ENCODE measurements around the gene FBRSL1.

FBRSL1 gene

DNA sequence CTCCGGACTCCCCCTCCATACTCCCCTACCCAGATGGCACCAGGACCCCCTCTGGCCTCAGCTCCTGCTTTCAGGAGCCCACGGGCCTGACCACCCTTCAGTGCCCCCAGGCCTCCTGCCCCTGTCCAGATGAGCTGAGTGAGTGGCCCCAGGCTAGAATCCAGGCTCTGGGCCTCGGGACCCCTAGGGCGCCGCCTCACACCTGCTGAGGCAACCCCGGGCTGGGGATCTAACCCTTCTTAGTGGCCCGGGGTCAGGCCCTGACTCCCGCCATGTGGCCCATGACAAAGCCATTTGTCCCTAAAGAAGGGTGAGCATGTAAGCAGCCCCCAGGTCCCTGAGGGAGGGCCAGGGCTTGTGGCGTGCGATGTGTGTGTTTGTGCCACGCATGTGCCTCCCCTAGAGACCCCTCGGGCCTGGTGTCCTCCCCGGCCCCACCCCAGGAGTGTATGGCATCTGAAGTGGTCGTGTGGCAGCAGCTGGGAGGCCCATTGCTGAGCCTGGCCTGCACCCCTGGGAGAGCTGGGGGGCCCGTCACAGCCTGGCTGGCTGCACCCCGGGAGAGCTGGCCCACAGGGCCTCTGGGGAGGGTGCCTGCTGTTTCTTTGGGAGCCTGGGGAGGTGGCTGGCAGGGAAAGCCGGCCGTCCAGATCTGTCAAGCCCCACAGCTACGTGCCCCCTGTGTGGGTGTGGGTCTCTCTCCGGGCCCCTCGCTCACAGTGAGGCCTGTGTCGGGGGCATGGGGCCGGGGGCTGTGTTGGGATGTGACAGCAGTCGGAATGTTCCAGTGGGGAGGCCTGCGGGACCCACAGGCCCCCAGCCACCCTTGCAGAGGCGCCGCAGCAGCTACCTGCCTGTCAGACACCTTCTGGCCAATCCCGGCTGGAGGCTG is 7.8 kb downstream of the FBRSL1 start:
- no peak for DNase-seq

- no peak for DNase-seq
These were observed 9.0 kb downstream of the FBRSL1 start for GRCh38 chr12:132498931-132499330.

GRCh38 chr12:132500142-132500855 is 10.3 kb downstream of the FBRSL1 start:
- no peak for DNase-seq

GRCh38 chr12:132500856-132501180 is 10.9 kb downstream of the FBRSL1 start:
- DNase-seq: no peak

DNA sequence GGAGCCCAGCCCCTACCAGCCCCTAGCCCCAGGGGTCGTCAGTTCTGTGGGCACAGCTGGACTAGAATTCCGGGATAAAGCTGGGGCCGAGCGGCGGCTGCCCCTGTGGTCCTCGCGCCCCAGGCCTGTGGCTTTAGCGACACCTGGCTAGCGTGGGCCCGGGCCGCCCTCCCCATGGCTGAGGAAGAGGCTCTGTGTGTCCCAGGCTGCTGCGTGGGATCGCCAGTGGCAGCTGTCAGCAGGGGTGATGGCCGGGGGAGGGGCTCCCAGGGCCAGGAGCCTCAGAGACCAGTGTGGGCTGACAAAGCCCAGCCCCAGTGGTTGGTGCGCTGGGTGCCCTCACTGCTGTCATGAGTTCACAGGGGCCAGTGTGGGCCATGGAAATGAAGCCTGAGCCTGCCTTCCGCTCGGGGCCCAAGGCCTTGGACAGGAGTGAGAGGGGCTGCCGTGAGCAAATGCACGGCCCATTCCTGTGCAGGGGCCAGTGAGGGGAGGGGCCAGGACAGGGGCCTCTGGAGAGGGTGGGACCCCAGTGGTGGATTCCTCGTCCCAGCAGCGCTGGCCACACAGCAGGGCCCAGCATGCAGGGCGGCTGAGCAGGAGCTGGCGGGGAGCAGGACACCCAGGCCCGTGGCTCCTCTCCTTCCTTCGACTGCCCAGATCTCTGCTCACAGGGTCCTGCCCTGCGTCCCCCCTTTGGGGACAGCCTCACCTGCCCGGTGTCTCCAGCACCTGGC is 11.4 kb downstream of the FBRSL1 start:
- DNase-seq: no peak

DNA sequence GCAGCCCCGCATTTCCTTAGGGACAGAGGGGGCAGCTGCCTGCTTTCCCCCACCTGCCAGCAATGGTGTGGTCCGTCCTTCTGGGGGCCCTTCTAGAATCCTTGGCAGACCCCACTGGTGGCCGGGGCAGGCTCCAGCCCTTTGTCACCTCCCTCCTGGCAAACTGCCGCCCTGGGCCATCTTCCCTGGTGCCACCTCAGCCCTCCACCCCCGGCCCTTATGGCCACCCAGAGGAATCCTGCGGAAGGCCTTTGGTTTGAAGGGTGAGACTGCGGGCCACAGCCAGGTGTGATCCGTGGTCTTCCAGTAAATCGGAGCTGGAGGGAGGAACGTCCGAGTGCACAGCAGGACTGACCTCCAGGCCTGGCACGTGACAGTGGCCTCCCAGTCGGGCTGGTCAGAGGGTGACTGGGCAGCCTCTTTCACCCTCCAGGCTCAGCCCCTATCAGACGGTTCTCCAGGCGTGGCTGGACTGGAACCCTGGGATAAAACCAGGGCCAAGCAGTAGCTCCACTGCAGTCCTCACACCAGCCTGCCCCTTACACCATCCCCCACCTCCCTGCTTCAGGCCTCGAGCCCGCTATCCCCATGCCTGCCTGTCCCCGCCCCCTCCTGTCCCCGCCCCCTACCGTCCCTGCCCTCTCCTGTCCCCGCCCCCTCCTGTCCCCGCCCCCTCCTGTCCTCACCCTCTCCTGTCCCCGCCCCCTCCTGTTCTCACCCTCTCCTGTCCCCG is 12.4 kb downstream of the FBRSL1 start:
- DNase-seq: no peak

DNA sequence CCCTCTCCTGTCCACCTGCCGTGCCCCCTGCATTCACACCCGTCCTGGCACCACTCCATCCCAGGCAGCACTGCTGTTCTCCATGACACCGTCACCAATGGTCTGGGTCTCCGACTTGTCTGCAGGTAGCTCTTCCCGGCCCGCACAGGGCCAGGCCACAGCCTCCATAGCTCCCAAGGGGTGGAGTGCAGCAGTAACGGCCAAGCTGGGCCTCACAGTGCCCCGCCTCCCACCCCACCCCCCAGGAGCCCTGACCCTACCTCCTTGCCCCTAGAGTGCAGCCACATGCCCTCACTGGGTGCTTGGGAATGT is 12.9 kb downstream of the FBRSL1 start:
- no peak for DNase-seq

DNA sequence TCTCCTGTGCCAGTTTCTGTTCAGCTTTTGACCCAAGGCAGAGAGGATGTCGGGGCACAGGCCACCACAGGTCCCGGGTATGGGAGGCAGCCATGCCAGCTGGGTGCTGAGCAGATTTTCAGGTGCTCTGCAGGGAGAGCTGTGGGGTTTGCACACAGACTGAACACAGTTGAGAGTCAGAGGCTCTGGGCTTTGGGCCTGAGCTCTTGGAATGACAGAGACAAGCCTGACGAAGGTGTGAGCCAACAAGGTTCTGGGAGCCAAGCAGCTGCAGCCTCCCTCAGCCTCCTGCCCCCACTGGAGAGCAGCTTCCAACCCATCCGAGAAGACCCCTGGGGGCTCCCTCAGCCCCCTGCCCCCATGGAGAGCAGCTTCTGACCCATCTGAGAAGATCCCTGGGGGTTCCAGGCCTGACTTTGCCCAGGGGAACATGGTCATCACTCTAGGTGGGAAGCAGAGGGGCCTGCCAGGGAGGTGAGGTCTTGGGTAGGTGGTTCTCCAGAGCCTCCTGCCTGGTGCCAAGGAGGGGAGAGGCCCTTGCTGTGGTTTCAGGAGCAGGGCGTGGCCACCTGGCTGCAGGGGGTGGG is 13.8 kb downstream of the FBRSL1 start:
- peak; percentile 46 for DNase-seq

GRCh38 chr12:132505105-132505851 is 15.3 kb downstream of the FBRSL1 start:
- DNase-seq: no peak

DNA sequence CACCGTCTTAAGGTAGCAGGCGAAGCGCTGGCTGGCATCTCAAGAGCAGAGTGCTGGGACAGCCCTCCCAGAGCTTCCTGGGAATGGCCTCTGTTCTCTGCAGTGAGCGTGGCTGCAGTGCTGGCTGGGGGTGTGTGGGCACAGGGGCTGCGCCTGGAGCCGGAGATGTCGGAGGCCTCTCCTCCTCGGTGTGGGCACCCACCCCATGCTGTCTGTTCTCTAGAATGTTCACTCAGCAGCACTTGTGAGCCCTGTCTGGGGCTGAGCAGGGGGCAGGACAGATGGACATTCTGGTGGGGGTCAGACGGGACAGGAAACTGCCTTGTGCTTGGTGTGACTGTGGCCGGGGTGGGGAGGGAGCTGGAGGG is 15.9 kb downstream of the FBRSL1 start:
- DNase-seq: no peak

DNA sequence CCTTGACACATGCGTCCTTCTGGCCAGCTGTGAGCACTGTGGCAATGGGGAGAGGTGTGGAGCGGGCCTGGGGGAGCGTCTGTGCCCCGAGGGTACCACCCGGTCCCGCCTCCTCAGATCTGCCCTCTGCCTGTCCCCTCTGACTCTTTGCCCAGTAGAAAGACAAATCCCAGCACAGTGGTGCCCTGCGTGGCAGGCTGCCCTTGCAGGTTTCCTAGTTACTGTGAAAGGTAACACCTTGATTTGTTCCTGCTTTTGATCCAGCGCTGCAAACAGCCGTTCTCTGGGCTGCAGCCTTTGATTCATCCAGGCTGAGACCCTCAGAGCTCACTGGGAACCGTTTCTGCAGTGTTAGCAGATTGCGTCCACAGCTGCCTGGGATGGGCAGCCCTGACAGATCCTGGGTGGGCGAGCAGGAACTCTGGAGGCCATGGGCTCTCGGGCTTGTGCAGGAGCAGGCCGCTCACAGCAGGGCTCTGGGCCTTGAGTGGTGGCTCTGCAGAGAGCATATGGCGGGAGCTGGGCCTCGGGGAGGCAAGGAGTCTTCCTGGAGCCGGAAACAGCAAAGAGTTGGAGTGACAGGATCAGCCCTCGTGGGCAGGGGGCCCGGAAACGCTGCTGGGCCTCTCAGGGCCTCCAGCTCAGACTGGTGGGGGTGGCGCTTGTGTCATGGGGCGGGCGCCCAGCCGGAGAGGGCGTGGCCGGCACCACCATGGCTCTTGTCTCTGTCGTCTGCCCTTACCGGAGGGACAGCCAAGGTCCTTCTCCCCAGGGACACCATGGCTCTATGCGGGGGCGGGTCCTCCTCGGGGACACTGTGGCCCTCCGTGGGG is 16.6 kb downstream of the FBRSL1 start:
- DNase-seq: peak; percentile 77

- no peak for DNase-seq
These were observed 17.2 kb downstream of the FBRSL1 start for GRCh38 chr12:132507161-132507538.

DNA sequence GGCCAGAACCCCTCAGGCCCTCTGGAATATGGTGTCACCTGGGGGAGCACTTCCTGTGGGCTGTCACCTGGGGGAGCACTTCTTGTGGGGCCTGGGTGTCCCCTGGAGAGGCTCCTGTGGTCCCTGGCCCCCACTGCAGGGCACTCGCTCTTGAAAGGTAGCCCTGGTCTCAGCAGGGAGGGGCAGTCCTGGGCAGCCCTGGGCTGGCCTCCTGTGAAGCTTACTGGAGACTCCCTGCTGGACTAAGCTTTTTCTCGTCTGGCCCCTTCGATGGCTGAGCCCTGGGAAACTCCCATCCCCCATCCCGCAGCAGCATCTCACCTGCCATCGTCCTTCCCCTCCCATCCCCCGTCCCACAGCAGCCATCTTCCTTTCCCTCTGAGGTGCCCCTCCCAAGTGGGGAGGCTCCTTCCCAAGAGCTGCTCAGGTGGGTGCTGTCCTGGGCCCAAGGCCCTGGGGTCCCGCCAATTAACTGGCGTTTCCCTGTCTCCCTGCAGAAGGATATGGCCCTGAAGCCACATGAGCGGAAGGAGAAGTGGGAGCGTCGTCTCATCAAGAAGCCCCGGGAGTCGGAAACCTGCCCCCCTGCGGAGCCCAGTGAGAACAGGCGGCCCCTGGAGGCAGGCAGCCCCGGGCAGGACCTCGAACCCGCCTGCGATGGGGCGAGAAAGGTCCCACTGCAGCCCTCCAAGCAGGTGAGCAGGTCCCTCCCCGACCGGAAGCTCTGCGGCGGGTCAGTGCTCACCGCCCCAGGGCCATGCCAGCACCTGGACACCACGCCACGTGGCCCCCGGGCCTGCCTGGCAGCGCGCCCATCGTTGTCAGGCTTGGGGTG is 17.9 kb downstream of the FBRSL1 start:
- no peak for DNase-seq

GRCh38 chr12:132508491-132508740 is 18.5 kb downstream of the FBRSL1 start:
- no peak for DNase-seq

DNA sequence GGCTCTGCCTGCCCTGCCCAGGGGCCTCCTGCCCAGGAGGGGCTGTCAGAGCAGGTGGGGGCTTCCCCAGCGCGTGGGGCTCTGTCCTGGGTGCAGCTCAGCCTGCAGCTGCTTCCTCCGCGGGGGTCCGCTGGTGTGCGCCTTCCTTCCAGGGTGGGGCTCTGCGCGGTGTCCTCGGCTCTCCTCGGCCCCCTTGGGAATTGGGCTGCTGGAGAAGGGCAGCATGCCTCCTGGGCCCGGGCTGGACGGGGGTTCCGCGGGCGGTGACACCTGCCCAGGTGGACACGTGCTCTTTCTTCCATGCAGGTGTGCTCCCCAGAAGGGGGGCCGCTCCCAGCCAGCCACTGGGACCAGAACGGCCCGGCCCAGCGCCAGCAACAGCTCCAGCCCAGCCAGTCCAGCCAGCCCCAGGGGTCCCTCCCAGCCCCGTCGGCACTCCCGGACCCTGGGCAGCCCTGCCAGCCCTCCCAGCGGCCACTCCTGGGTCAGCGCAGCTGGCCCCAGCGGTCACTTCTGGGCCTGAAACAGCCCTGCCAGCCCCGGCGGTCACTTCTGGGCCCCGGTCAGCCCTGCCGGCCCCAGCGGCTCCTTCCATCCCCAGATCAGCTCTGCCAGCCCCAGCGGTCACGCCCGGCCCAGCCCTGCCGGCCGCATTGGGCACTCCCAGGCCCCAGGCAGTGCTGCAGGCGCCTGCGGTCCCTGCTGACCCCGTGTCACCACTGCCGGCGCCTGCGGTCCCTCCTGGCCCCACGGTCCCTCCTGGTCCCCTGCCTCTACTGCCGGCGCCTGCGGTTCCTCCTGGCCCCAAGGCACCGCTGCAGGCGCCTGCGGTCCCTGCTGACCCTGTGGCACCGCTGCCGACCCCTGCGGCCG is 19.1 kb downstream of the FBRSL1 start:
- no peak for DNase-seq

- DNase-seq: no peak
These were observed 20.3 kb downstream of the FBRSL1 start for GRCh38 chr12:132510111-132510724.

- DNase-seq: no peak
These were observed 21.0 kb downstream of the FBRSL1 start for GRCh38 chr12:132510746-132511477.
